ENCODE measurements around the gene NCKAP5. TPM values are rescaled to one million over a fixed set of nuclear protein-coding genes. Genes with fewer than 3 reads are reported as not detected.

The NCKAP5 gene
- total and polyA plus RNA-seq, 2 experiments from 2014 or later, result 2.2 to 5.5 TPM

DNA sequence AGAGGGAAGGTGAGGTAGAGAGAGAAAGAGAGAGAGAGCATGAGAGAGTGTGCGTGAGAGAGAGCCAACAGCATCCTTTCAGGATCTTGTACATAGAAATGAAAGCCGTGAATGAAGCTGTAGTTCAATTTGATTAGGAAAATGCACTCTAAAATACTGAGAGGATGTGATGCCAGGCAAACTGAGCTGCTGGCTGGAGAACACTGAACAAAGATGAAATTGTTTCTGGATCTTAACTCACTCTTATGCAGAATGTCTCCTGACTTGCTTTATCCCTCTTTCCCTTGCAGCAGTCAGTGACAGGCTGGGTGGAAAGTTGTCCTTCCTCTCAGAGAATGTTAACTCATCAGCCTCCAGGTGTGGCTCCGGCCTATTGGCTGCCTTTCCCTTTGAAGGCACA lies 908.9 kb downstream of the NCKAP5 start:
- Histone ChIP-seq H3K36me3 (replicated peaks; ENCODE audit: insufficient read depth, low read depth) (no peaks in the 10 kb centered on the region), H3K4me1 (ENCODE audit: insufficient read depth) (no peaks in the 10 kb centered on the region), H3K4me2 (no peak overlapping the region), H4K20me1 (ENCODE audit: insufficient read depth, poor library complexity, severe bottlenecking) (no peaks in the 10 kb centered on the region), H3K79me2 (no peaks in the 10 kb centered on the region), H3K27me3 (no peaks in the 10 kb centered on the region), H3K9me2 (replicated peaks; ENCODE audit: insufficient read depth) (no peaks in the 10 kb centered on the region), H3K9me3 (ENCODE audit: low read depth) (no peaks in the 10 kb centered on the region), H2AFZ (no peak overlapping the region), H3K27ac (no peak overlapping the region), H3K4me3 (no peak overlapping the region)
- WGBS (ENCODE audit: low lambda C conversion rate, missing lambda C conversion rate), result 92% methylated on average over 3 of the region's 3 CpGs
- TF ChIP-seq EZH2 (IDR thresholded peaks at IDR 0.05; ENCODE audit: borderline replicate concordance), result no peak
- TF ChIP-seq, protein P1, sequence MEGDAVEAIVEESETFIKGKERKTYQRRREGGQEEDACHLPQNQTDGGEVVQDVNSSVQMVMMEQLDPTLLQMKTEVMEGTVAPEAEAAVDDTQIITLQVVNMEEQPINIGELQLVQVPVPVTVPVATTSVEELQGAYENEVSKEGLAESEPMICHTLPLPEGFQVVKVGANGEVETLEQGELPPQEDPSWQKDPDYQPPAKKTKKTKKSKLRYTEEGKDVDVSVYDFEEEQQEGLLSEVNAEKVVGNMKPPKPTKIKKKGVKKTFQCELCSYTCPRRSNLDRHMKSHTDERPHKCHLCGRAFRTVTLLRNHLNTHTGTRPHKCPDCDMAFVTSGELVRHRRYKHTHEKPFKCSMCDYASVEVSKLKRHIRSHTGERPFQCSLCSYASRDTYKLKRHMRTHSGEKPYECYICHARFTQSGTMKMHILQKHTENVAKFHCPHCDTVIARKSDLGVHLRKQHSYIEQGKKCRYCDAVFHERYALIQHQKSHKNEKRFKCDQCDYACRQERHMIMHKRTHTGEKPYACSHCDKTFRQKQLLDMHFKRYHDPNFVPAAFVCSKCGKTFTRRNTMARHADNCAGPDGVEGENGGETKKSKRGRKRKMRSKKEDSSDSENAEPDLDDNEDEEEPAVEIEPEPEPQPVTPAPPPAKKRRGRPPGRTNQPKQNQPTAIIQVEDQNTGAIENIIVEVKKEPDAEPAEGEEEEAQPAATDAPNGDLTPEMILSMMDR (IDR thresholded peaks at IDR 0.05; ENCODE audit: poor library complexity), result no peak
- TF ChIP-seq EZH2phosphoT487 (IDR thresholded peaks at IDR 0.05; ENCODE audit: low read depth, severe bottlenecking, unreplicated experiment), result no peak
- no peak for DNase-seq (ENCODE audit: low spot score)

DNA sequence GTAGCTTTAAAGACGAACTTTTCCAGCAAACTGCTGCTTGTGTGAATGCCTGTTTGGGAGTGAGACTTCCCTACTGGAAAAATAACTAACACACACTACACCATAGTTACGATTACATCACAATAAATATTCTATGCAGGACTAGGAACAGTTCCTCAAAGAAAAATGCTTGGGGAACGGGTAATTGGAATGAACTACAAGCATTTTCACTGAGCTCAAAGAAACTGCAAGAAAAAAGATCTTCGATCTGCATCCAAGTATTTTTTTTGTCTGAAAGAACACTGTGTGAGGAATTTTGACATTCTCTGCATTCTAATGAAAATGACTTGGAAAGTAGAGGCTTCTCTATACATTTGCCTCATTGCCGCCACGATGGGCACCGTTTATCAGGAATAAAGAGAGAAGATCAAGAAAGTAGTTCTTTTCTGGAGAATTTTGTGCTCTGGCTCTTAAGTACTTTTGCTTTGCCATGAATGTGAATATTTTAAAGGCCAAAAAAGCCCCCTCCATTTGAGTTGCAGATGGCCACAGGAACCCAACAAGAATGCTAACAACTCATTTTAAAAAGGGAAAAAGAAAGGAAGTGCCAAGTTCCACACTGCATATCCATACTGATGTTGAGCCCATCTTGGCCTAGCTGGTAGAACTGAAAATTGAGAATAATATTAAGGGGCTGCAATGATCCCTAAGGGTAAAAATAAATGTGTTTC lies 911.8 kb downstream of the NCKAP5 start:
- H3K36me3 ChIP-seq (replicated peaks; ENCODE audit: insufficient read depth, low read depth), result no peaks in the 10 kb centered on the region
- H3K4me2 ChIP-seq, result no peak overlapping the region
- no peak for DNase-seq (ENCODE audit: low spot score)
- H2AFZ ChIP-seq, result no peak overlapping the region
- H3K27me3 ChIP-seq, result no peaks in the 10 kb centered on the region
- 61% methylated on average over 7 of the region's 7 CpGs for WGBS (ENCODE audit: low lambda C conversion rate, missing lambda C conversion rate)
- H4K20me1 ChIP-seq (ENCODE audit: insufficient read depth, poor library complexity, severe bottlenecking), result no peaks in the 10 kb centered on the region
- no peaks in the 10 kb centered on the region for H3K9me2 ChIP-seq (replicated peaks; ENCODE audit: insufficient read depth)
- H3K4me1 ChIP-seq (ENCODE audit: insufficient read depth), result no peaks in the 10 kb centered on the region
- no peaks in the 10 kb centered on the region for H3K79me2 ChIP-seq
- H3K9me3 ChIP-seq (ENCODE audit: low read depth), result no peaks in the 10 kb centered on the region
- TF ChIP-seq EZH2phosphoT487 (IDR thresholded peaks at IDR 0.05; ENCODE audit: low read depth, severe bottlenecking, unreplicated experiment) (no peak), EZH2 (IDR thresholded peaks at IDR 0.05; ENCODE audit: borderline replicate concordance) (no peak)
- TF ChIP-seq, protein P1 (IDR thresholded peaks at IDR 0.05; ENCODE audit: poor library complexity), result no peak
- no peak overlapping the region for H3K4me3 ChIP-seq
- no peak overlapping the region for H3K27ac ChIP-seq

DNA sequence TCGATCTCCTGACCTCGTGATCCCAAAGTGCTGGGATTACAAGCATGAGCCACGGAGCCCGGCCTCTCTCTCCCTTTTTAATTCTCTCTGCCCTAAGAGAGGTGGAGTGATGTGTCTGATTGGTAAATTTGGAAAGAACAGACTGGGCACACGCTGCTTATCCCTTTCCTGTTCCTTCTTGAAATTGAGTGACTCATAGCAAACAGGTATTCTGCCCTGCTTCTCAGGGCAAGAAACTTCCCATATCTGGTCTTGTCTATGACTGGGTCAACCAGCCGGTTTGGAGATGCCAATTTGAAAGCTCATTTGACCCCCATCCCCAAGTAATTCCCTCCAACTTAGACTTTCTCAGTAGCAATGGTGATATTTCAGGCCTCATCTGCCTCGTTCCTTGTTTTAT lies 913.3 kb downstream of the NCKAP5 start:
- Histone ChIP-seq H3K4me1 (ENCODE audit: insufficient read depth) (no peaks in the 10 kb centered on the region), H3K4me2 (no peak overlapping the region), H4K20me1 (ENCODE audit: insufficient read depth, poor library complexity, severe bottlenecking) (no peaks in the 10 kb centered on the region), H3K27me3 (no peaks in the 10 kb centered on the region), H3K79me2 (no peaks in the 10 kb centered on the region), H3K27ac (no peak overlapping the region), H3K9me3 (ENCODE audit: low read depth) (no peaks in the 10 kb centered on the region), H3K9me2 (replicated peaks; ENCODE audit: insufficient read depth) (no peaks in the 10 kb centered on the region), H3K4me3 (no peak overlapping the region), H2AFZ (no peak overlapping the region), H3K36me3 (replicated peaks; ENCODE audit: insufficient read depth, low read depth) (no peaks in the 10 kb centered on the region)
- TF ChIP-seq, protein P1 (IDR thresholded peaks at IDR 0.05; ENCODE audit: poor library complexity), result no peak
- TF ChIP-seq EZH2phosphoT487 (IDR thresholded peaks at IDR 0.05; ENCODE audit: low read depth, severe bottlenecking, unreplicated experiment), result no peak
- TF ChIP-seq EZH2 (IDR thresholded peaks at IDR 0.05; ENCODE audit: borderline replicate concordance), result no peak
- 97% methylated on average over 7 of the region's 7 CpGs for WGBS (ENCODE audit: low lambda C conversion rate, missing lambda C conversion rate)
- no peak for DNase-seq (ENCODE audit: low spot score)
